CD4-positive, alpha-beta T cell treated with Interferon alpha-2 for 1 hour (primary cell): Measurements from ENCODE around the gene BPHL.
"Not testable (repeated sequence)": the region's sequence is repeated elsewhere in the genome, so short reads cannot be mapped to it uniquely, and the experiment has no call there.

ENCODE experiments used
- DNase-seq, 2 donors: peaks; one replicate each; pipeline ENCODE4 v3.0.0-alpha.2; 2020 to 2022

Gene BPHL

GRCh38 chr6:3157131-3157933, 38.8 kb downstream of the BPHL start, which contains the start of gene TUBB2A:
Gene TUBB2A, minus strand, starts transcription at chr6:3157544. Its CDS starts 81 bp downstream, at chr6:3157463.
- peak; percentile 81 to 90 for DNase-seq

GRCh38 chr6:3159805-3160781, 41.6 kb downstream of the BPHL start:
- peak; percentile 66 to 82 for DNase-seq

- DNase-seq = no peak
These were observed 43.6 kb downstream of the BPHL start for GRCh38 chr6:3162067-3162497.

GRCh38 chr6:3162565-3163247, 44.2 kb downstream of the BPHL start:
- peak; percentile 43 to 75 for DNase-seq

- no peak for DNase-seq
These were observed 44.7 kb downstream of the BPHL start for GRCh38 chr6:3163248-3163594.

GRCh38 chr6:3164388-3164787, 45.9 kb downstream of the BPHL start:
- DNase-seq = no peak

- DNase-seq = no peak
These were observed 47.4 kb downstream of the BPHL start for GRCh38 chr6:3165631-3166534.

GRCh38 chr6:3166535-3167225, 48.2 kb downstream of the BPHL start:
- not testable (repeated sequence) for DNase-seq

GRCh38 chr6:3168046-3168445, 49.5 kb downstream of the BPHL start:
- not testable (repeated sequence) for DNase-seq

- not testable (repeated sequence) for DNase-seq
These were observed 52.2 kb downstream of the BPHL start for GRCh38 chr6:3170676-3171075.

GRCh38 chr6:3171313-3172175, 53.0 kb downstream of the BPHL start:
- DNase-seq = not testable (repeated sequence)

GRCh38 chr6:3172789-3173188, 54.3 kb downstream of the BPHL start:
- DNase-seq = not testable (repeated sequence)

GRCh38 chr6:3173636-3174089, 55.2 kb downstream of the BPHL start:
- DNase-seq = not testable (repeated sequence)

GRCh38 chr6:3175715-3176402, 57.3 kb downstream of the BPHL start:
- DNase-seq = no peak

GRCh38 chr6:3176562-3177355, 58.2 kb downstream of the BPHL start:
- peak in 1 of 2 donors; percentile 34 for DNase-seq

GRCh38 chr6:3178666-3179065, 60.2 kb downstream of the BPHL start:
- DNase-seq = not testable (repeated sequence)

GRCh38 chr6:3179945-3180344, 61.4 kb downstream of the BPHL start:
- not testable (repeated sequence) for DNase-seq

GRCh38 chr6:3181105-3181504, 62.6 kb downstream of the BPHL start:
- DNase-seq = no peak
